Naive thymus-derived CD4-positive, alpha-beta T cell (primary cell): ENCODE measurements around the gene CFAP161. TPM values are rescaled to one million over a fixed set of nuclear protein-coding genes. Genes with fewer than 3 reads are reported as not detected.

Experiments used
- ATAC-seq: fragments of 150-1000 bp; cut with Tn5 transposase; 2 replicates; pipeline ENCODE4 v1.10.0; 2021; ENCODE audit warnings: mild to moderate bottlenecking, moderate library complexity
- CTCF ChIA-PET: fragments of 350-600 bp; sonication (Branson Sonifier 250); formaldehyde crosslinking; loops from one replicate; lab custom pipeline; 2021; ENCODE audit warnings: antibody characterized with exemption; lab: Charles Lee
- POLR2A ChIA-PET: fragments of 350-600 bp; sonication (Branson Sonifier 250); formaldehyde crosslinking; loops from one replicate; lab custom pipeline; 2021; ENCODE audit warnings: antibody characterized with exemption, inconsistent platforms; lab: Charles Lee
- DNase-seq, 9 donors: peaks; one replicate each; pipeline versions ENCODE4 v3.0.0 to v3.0.0-alpha.2; 2020 to 2022; ENCODE audit warnings: mixed read lengths in 1 of 9
- H3K27ac ChIP-seq: one replicate; pipeline ENCODE4 v1.7.0; 2013; ENCODE audit warnings: mild to moderate bottlenecking, low read depth, low read length, moderate library complexity
- H3K27me3 ChIP-seq, 2 donors: one replicate each; pipeline ENCODE4 v1.7.0; 2013; ENCODE audit warnings: low read length in 2 of 2, mild to moderate bottlenecking in 2 of 2, moderate library complexity in 2 of 2; ENCODE audit not compliant: control insufficient read depth in 2 of 2, insufficient read depth in 2 of 2
- H3K36me3 ChIP-seq, 3 experiments: 1 replicate in 2 of 3; 2 replicates in 1 of 3; pipeline ENCODE4 v1.7.0; 2013; ENCODE audit warnings: low read length in 3 of 3, mild to moderate bottlenecking in 3 of 3, moderate library complexity in 1 of 3; ENCODE audit not compliant: insufficient read depth in 3 of 3, control insufficient read depth in 2 of 3
- H3K4me1 ChIP-seq, 2 donors: one replicate each; pipeline ENCODE4 v1.7.0; 2013; ENCODE audit warnings: low read length in 2 of 2, mild to moderate bottlenecking in 2 of 2, moderate library complexity in 1 of 2; ENCODE audit not compliant: control insufficient read depth in 2 of 2, insufficient read depth in 2 of 2
- H3K4me3 ChIP-seq: 2 replicates; pipeline ENCODE4 v1.7.0; 2013; ENCODE audit warnings: mild to moderate bottlenecking, low read length
- H3K9me3 ChIP-seq, 3 experiments: 1 replicate in 2 of 3; 2 replicates in 1 of 3; pipeline ENCODE4 v1.7.0; 2013; ENCODE audit warnings: low read length in 3 of 3; ENCODE audit not compliant: control insufficient read depth in 2 of 3
- H3K27ac Mint-ChIP-seq, 9 donors: one replicate each; pipeline ENCODE4 v1.8.0; 2020 to 2022; ENCODE audit warnings: mixed read lengths in 9 of 9, mild to moderate bottlenecking in 8 of 9, moderate library complexity in 5 of 9, inconsistent platforms in 2 of 9
- H3K27me3 Mint-ChIP-seq, 5 donors: one replicate each; pipeline ENCODE4 v1.8.0; 2021 to 2022; ENCODE audit warnings: mixed read lengths in 5 of 5, mild to moderate bottlenecking in 1 of 5
- H3K36me3 Mint-ChIP-seq, 5 donors: one replicate each; pipeline ENCODE4 v1.8.0; 2020 to 2022; ENCODE audit warnings: mixed read lengths in 5 of 5, mild to moderate bottlenecking in 3 of 5, inconsistent platforms in 1 of 5
- H3K4me1 Mint-ChIP-seq, 7 donors: one replicate each; pipeline ENCODE4 v1.8.0; 2020 to 2022; ENCODE audit warnings: mixed read lengths in 7 of 7, mild to moderate bottlenecking in 3 of 7, inconsistent platforms in 1 of 7
- H3K4me3 Mint-ChIP-seq, 10 donors: one replicate each; pipeline ENCODE4 v1.8.0; 2020 to 2022; ENCODE audit warnings: mild to moderate bottlenecking in 10 of 10, mixed read lengths in 10 of 10, moderate library complexity in 6 of 10, inconsistent platforms in 2 of 10
- H3K9me3 Mint-ChIP-seq, 11 donors: one replicate each; pipeline ENCODE4 v1.8.0; 2020 to 2022; ENCODE audit warnings: mixed read lengths in 11 of 11, mild to moderate bottlenecking in 4 of 11, inconsistent platforms in 1 of 11, moderate library complexity in 1 of 11
- intact Hi-C, 2 donors: fragments of 100-400 bp; cut with micrococcal nuclease; formaldehyde crosslinking; loops; one replicate each; pipeline ENCODE4 v1.15.1; 2023
- polyA plus RNA-seq, 2 donors: library from polyadenylated mRNA; unstranded; fragments of 300-500 nt; fragmentation: Illumina TruSeq; gene quantifications; one replicate each; pipeline ENCODE4 v1.2.3, GENCODE V29; 2021
- total RNA-seq, 6 experiments: library from RNA in 5 of 6; stranded (reverse) in 5 of 6; gene quantifications; 1 replicate in 5 of 6; 2 replicates in 1 of 6; pipeline ENCODE4 v1.2.3 and lab custom pipeline; 2021 to 2026

Gene CFAP161
- total and polyA plus RNA-seq, 7 experiments from 2014 or later = not detected

DNA sequence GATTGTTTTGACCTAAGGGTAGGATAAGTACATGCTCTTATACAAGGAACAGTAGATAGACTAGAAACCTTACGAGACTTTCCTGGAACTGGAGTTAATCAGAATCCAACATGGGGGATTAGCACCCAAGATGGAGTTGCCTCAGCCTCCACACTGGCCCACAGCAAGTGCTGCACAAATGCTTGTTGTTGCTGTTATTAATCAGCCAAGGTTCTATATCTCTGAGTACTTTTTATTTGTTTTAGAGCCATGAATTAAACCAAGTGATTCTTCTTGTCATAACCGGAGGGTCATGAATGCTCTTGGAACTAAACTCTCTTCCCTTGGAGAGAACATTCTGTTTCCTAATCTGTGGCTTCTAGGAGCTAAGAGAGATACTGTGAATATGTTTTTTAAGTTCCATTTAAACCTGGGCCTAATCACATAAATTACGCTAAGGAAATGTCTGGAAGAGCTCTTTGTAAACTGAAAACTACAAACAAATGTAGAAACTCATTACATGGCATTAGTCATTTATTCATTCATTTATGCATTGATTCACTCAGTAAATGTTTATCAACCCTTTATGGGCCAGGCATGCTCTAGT is 56.9 kb downstream of the CFAP161 start:
- no peaks in the 10 kb centered on the region for H3K9me3 ChIP-seq
- no peaks in the 10 kb centered on the region for H3K4me1 ChIP-seq
- Mint-ChIP-seq H3K4me3 (no peak overlapping the region), H3K9me3 (no peaks in the 10 kb centered on the region), H3K36me3 (no peaks in the 10 kb centered on the region), H3K4me1 (peaks cover 0 to 4% (median 0%) of the 10 kb centered on the region in 7 donors), H3K27me3 (peaks cover 4 to 27% (median 7%) of the 10 kb centered on the region in 5 donors), H3K27ac (no peak overlapping the region)
- H3K36me3 ChIP-seq = no peaks in the 10 kb centered on the region
- ATAC-seq = no peak
- DNase-seq = no peak
- no peak overlapping the region for H3K27ac ChIP-seq
- ChIA-PET CTCF (interaction anchor here (0.7 kb wide), 1 partner anchor 75 kb away, joined by 4 read pairs; no protein-coding TSS in a partner anchor), POLR2A (no interaction called here)
- intact Hi-C loops = no loop called here
- no peak overlapping the region for H3K4me3 ChIP-seq
- no peaks in the 10 kb centered on the region for H3K27me3 ChIP-seq

DNA sequence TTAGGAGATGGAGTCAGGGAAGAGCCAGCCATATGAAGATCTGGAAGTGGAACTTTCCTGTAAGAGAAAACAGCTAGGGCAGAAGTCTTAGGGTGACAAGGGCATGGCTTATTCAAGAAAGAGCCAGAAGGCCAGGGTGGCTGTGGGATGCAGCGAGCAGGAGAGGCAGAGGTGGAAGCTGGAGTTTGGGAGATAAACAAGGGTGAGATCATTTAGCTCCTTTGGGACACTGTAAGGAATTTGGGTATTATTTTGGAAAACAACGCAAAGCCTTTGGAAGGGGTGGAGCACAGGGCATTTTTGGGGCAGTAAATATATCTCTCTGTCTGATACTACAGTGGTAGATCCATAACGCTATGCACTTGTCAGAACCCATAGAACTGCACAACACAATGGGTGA is 57.6 kb downstream of the CFAP161 start:
- Histone ChIP-seq H3K4me1 (no peaks in the 10 kb centered on the region), H3K27me3 (no peaks in the 10 kb centered on the region), H3K4me3 (no peak overlapping the region), H3K9me3 (no peaks in the 10 kb centered on the region), H3K36me3 (no peaks in the 10 kb centered on the region), H3K27ac (no peak overlapping the region)
- no peak overlapping the region for H3K27ac Mint-ChIP-seq
- ChIA-PET CTCF (no interaction called here), POLR2A (no interaction called here)
- no peaks in the 10 kb centered on the region for H3K9me3 Mint-ChIP-seq
- H3K36me3 Mint-ChIP-seq = no peaks in the 10 kb centered on the region
- peaks cover 0 to 4% (median 0%) of the 10 kb centered on the region in 7 donors for H3K4me1 Mint-ChIP-seq
- intact Hi-C loops = no loop called here
- no peak overlapping the region for H3K4me3 Mint-ChIP-seq
- ATAC-seq (no peak), DNase-seq (no peak)
- peaks cover 5 to 27% (median 7%) of the 10 kb centered on the region in 5 donors for H3K27me3 Mint-ChIP-seq

GRCh38 chr15:81194723-81195122 is 60.7 kb downstream of the CFAP161 start:
- ATAC-seq (no peak), DNase-seq (no peak)
- intact Hi-C loops = no loop called here
- Histone ChIP-seq H3K27ac (no peak overlapping the region), H3K36me3 (no peaks in the 10 kb centered on the region), H3K4me1 (no peaks in the 10 kb centered on the region), H3K4me3 (no peak overlapping the region), H3K9me3 (no peaks in the 10 kb centered on the region), H3K27me3 (no peaks in the 10 kb centered on the region)
- Mint-ChIP-seq H3K36me3 (no peaks in the 10 kb centered on the region), H3K4me3 (no peak overlapping the region), H3K27me3 (peaks cover 7 to 24% (median 11%) of the 10 kb centered on the region in 5 donors), H3K9me3 (no peaks in the 10 kb centered on the region), H3K4me1 (peaks cover 0 to 4% (median 0%) of the 10 kb centered on the region in 7 donors), H3K27ac (no peak overlapping the region)
- ChIA-PET CTCF (interaction anchor here (0.6 kb wide), 1 partner anchor 234 kb away, joined by 3 read pairs; no protein-coding TSS in a partner anchor), POLR2A (no interaction called here)

DNA sequence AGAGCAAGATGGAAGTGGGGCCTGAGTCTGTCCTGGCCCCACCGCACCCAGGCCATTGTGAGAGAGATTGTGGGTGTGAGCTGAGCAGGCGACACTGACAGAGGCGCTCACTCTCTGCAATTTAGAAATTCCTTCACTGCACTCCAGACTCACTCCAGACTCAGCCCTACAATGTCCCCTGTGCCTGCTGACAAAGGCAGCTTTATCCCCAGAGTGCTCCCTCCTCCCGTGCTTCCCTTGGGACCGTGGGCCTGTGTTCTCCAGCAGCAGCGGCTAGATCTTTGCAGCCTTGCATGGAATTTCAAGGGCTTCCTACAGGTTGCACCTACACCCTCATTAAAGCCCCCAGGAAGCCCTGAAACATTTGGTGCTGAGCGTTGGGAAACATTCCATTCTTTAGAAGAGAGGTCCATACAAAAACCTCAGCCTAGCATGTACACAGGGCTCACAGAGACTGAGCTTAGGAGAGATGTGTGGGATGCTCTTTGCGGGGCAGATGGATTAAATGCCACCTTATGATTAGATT is 61.3 kb downstream of the CFAP161 start:
- Mint-ChIP-seq H3K27ac (no peak overlapping the region), H3K4me1 (peaks cover 0 to 4% (median 0%) of the 10 kb centered on the region in 7 donors), H3K4me3 (no peak overlapping the region), H3K36me3 (no peaks in the 10 kb centered on the region), H3K9me3 (no peaks in the 10 kb centered on the region), H3K27me3 (peaks cover 7 to 24% (median 11%) of the 10 kb centered on the region in 5 donors)
- H3K27me3 ChIP-seq = no peaks in the 10 kb centered on the region
- H3K4me1 ChIP-seq = no peaks in the 10 kb centered on the region
- intact Hi-C loops = no loop called here
- ChIA-PET CTCF (interaction anchor here (0.6 kb wide), 1 partner anchor 235 kb away, joined by 3 read pairs; no protein-coding TSS in a partner anchor), POLR2A (no interaction called here)
- ATAC-seq = no peak
- no peaks in the 10 kb centered on the region for H3K36me3 ChIP-seq
- no peak overlapping the region for H3K27ac ChIP-seq
- H3K9me3 ChIP-seq = no peaks in the 10 kb centered on the region
- no peak overlapping the region for H3K4me3 ChIP-seq
- DNase-seq = no peak

- Mint-ChIP-seq H3K9me3 (no peaks in the 10 kb centered on the region), H3K4me1 (peaks cover 0 to 4% (median 0%) of the 10 kb centered on the region in 7 donors), H3K36me3 (no peaks in the 10 kb centered on the region), H3K4me3 (no peak within 1 kb of the TSS), H3K27me3 (peaks cover 7 to 21% (median 7%) of the 10 kb centered on the region in 5 donors), H3K27ac (no peak within 1 kb of the TSS)
- intact Hi-C loops = no loop called here
- H3K4me1 ChIP-seq = no peaks in the 10 kb centered on the region
- H3K4me3 ChIP-seq = no peak within 1 kb of the TSS
- ATAC-seq = no peak
- POLR2A ChIA-PET = no interaction called here
- no peaks in the 10 kb centered on the region for H3K27me3 ChIP-seq
- no peak for DNase-seq
- H3K36me3 ChIP-seq = no peaks in the 10 kb centered on the region
- H3K9me3 ChIP-seq = no peaks in the 10 kb centered on the region
- CTCF ChIA-PET = no interaction called here
- no peak within 1 kb of the TSS for H3K27ac ChIP-seq
Observed at GRCh38 chr15:81196576-81197254, 62.6 kb downstream of the CFAP161 start, which contains the start of gene IL16. Gene IL16 (plus strand): TSS chr15:81196879. CDS start chr15:81225400, 28,521 bp downstream.

- no peak for ATAC-seq
Observed at GRCh38 chr15:81197255-81197630, 63.2 kb downstream of the CFAP161 start.

More at GRCh38 chr15:81197255-81197630, 63.2 kb downstream of the CFAP161 start:
- Histone ChIP-seq H3K4me3 (no peak overlapping the region), H3K36me3 (no peaks in the 10 kb centered on the region), H3K4me1 (no peaks in the 10 kb centered on the region), H3K27me3 (no peaks in the 10 kb centered on the region), H3K27ac (no peak overlapping the region), H3K9me3 (no peaks in the 10 kb centered on the region)
- peaks cover 7 to 18% (median 7%) of the 10 kb centered on the region in 5 donors for H3K27me3 Mint-ChIP-seq
- H3K4me3 Mint-ChIP-seq = no peak overlapping the region
- no peak overlapping the region for H3K27ac Mint-ChIP-seq
- intact Hi-C loops = no loop called here
- H3K9me3 Mint-ChIP-seq = peaks cover 0 to 5% (median 0%) of the 10 kb centered on the region in 11 donors
- CTCF ChIA-PET = no interaction called here
- POLR2A ChIA-PET = no interaction called here
- no peak for DNase-seq
- H3K4me1 Mint-ChIP-seq = peaks cover 0 to 4% (median 0%) of the 10 kb centered on the region in 7 donors
- H3K36me3 Mint-ChIP-seq = no peaks in the 10 kb centered on the region
